Neural cell (in vitro differentiated cells): Measurements from ENCODE around the gene SHISA2. TPM values are rescaled to one million over a fixed set of nuclear protein-coding genes. Genes with fewer than 3 reads are reported as not detected.

Experiments
- H2AFZ ChIP-seq: fragments of 200-600, 300-800 bp; sonication (generic), shearing (Covaris generic); 2 replicates; pipeline ENCODE4 v1.6.0; 2014; ENCODE audit warnings: low read depth, mild to moderate bottlenecking, antibody characterized with exemption, low read length, moderate library complexity
- H3F3A ChIP-seq: fragments of 200-600 bp; shearing (Covaris generic); 2 replicates; pipeline ENCODE4 v1.6.1; 2016; ENCODE audit warnings: mild to moderate bottlenecking, moderate library complexity, mixed read lengths, antibody characterized with exemption, low read length; ENCODE audit not compliant: insufficient read depth, poor library complexity, severe bottlenecking
- H3K27ac ChIP-seq: fragments of 200-600, 300-800 bp; sonication (generic), shearing (Covaris generic); 2 replicates; pipeline ENCODE4 v1.5.1; 2014; ENCODE audit warnings: mild to moderate bottlenecking, low read length, moderate library complexity
- H3K27me3 ChIP-seq: fragments of 300-800, 200-600 bp; sonication (generic), shearing (Covaris generic); 2 replicates; pipeline ENCODE4 v1.6.0; 2014; ENCODE audit warnings: mild to moderate bottlenecking, low read depth, low read length, moderate library complexity; ENCODE audit not compliant: insufficient read depth
- H3K36me3 ChIP-seq: fragments of 300-800, 200-600 bp; sonication (generic), shearing (Covaris generic); 2 replicates; pipeline ENCODE4 v1.5.1; 2014; ENCODE audit warnings: mild to moderate bottlenecking, antibody characterized with exemption, low read length, moderate library complexity; ENCODE audit not compliant: insufficient read depth
- H3K4me2 ChIP-seq: fragments of 300-800, 200-600 bp; sonication (generic), shearing (Covaris generic); 2 replicates; pipeline ENCODE4 v1.6.0; 2014; ENCODE audit warnings: mild to moderate bottlenecking, low read length
- H3K4me3 ChIP-seq: fragments of 300-800, 200-600 bp; sonication (generic), shearing (Covaris generic); 2 replicates; pipeline ENCODE4 v1.5.1; 2014; ENCODE audit warnings: mild to moderate bottlenecking, low read length, moderate library complexity
- H3K79me2 ChIP-seq: fragments of 200-600 bp; shearing (Covaris generic); replicated peaks from 2 replicates; pipeline ENCODE4 v1.6.0; 2014; ENCODE audit warnings: mild to moderate bottlenecking, low read length, moderate library complexity; ENCODE audit not compliant: insufficient read depth
- H3K9ac ChIP-seq: fragments of 300-800, 200-600 bp; sonication (generic), shearing (Covaris generic); 2 replicates; pipeline ENCODE4 v1.6.1; 2016; ENCODE audit warnings: mild to moderate bottlenecking, low read length, mixed read lengths
- H3K9me2 ChIP-seq: fragments of 200-600 bp; shearing (Covaris generic); 2 replicates; pipeline ENCODE4 v1.6.1; 2016; ENCODE audit warnings: mild to moderate bottlenecking, low read length, mixed read lengths; ENCODE audit not compliant: insufficient read depth
- H3K9me3 ChIP-seq: fragments of 200-600, 300-800 bp; sonication (generic), shearing (Covaris generic); 2 replicates; pipeline ENCODE4 v1.6.1; 2016; ENCODE audit warnings: mild to moderate bottlenecking, mixed run types, low read length, moderate library complexity, mixed read lengths
- H4K20me1 ChIP-seq: fragments of 200-600 bp; shearing (Covaris generic); 2 replicates; pipeline ENCODE4 v1.6.1; 2016; ENCODE audit warnings: mild to moderate bottlenecking, mixed run types; ENCODE audit not compliant: insufficient read depth
- EP300 ChIP-seq: fragments of 450-650 bp; conservative IDR thresholded peaks from 2 replicates; pipeline ENCODE4 v1.6.1; 2014; ENCODE audit warnings: antibody characterized with exemption, mild to moderate bottlenecking, moderate library complexity; ENCODE audit not compliant: poor library complexity, severe bottlenecking
- EZH2 ChIP-seq: fragments of 200-600, 300-800 bp; shearing (Covaris generic), sonication (generic); IDR thresholded peaks from 2 replicates; pipeline ENCODE4 v1.6.1; 2014; ENCODE audit warnings: antibody characterized with exemption, low read length, borderline replicate concordance, mild to moderate bottlenecking; ENCODE audit not compliant: insufficient read depth, poor library complexity, severe bottlenecking
- MXI1 ChIP-seq: fragments of 450-650 bp; conservative IDR thresholded peaks from 2 replicates; pipeline ENCODE4 v1.6.1; 2014; ENCODE audit warnings: antibody characterized with exemption, mild to moderate bottlenecking; ENCODE audit not compliant: poor library complexity, severe bottlenecking
- POLR2AphosphoS5 ChIP-seq: IDR thresholded peaks from 2 replicates; pipeline ENCODE4 v1.6.1; 2012
- RAD21 ChIP-seq: fragments of 450-650 bp; conservative IDR thresholded peaks from 2 replicates; pipeline ENCODE4 v1.6.1; 2014; ENCODE audit warnings: antibody characterized with exemption, mild to moderate bottlenecking, moderate library complexity
- SMC3 ChIP-seq: fragments of 450-650 bp; conservative IDR thresholded peaks from 2 replicates; pipeline ENCODE4 v1.6.1; 2014; ENCODE audit warnings: antibody characterized with exemption, mild to moderate bottlenecking, moderate library complexity; ENCODE audit not compliant: poor library complexity
- TAF1 ChIP-seq: IDR thresholded peaks from 2 replicates; pipeline ENCODE4 v1.6.1; 2012; ENCODE audit warnings: low read depth
- polyA plus RNA-seq: library from polyadenylated mRNA; depleted of rRNA; stranded (reverse); fragments of >200 nt; gene quantifications from 2 replicates; pipeline ENCODE4 v1.2.3, GENCODE V29; 2014
- TF ChIP-seq, protein P1 (sequence below): fragments of 450-650 bp; IDR thresholded peaks from 2 replicates; pipeline ENCODE4 v1.5.1; 2014; ENCODE audit warnings: antibody characterized with exemption, mild to moderate bottlenecking, moderate library complexity; ENCODE audit not compliant: poor library complexity, severe bottlenecking
- TF ChIP-seq, protein P2 (sequence below): IDR thresholded peaks from 2 replicates; pipeline ENCODE4 v1.6.1; 2012; ENCODE audit warnings: borderline replicate concordance

The SHISA2 gene
- polyA plus RNA-seq, 1 donor from 2014 or later = 2.3 TPM

DNA sequence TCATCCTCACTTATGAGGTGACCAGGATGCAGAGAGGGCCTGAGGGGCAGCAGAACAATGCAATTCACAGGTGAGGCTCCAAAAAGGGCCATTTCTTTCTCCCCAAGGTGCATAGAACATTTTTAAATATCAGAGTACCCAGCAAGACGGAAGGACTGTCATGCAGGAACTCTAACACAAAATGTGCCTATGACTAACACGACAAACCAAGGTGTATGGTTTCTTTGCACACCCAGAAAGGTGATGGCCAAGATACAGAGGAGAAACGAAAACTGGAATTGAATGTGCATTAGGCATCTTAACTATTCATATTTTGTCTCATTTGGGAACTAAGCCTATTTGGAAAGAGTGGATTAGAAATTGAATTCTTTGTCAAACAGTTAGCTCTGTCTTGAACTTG is 29.9 kb downstream of the SHISA2 start:
- TF ChIP-seq POLR2AphosphoS5 (no peak), TAF1 (no peak), SMC3 (no peak), EP300 (no peak)
- TF ChIP-seq, protein P1, sequence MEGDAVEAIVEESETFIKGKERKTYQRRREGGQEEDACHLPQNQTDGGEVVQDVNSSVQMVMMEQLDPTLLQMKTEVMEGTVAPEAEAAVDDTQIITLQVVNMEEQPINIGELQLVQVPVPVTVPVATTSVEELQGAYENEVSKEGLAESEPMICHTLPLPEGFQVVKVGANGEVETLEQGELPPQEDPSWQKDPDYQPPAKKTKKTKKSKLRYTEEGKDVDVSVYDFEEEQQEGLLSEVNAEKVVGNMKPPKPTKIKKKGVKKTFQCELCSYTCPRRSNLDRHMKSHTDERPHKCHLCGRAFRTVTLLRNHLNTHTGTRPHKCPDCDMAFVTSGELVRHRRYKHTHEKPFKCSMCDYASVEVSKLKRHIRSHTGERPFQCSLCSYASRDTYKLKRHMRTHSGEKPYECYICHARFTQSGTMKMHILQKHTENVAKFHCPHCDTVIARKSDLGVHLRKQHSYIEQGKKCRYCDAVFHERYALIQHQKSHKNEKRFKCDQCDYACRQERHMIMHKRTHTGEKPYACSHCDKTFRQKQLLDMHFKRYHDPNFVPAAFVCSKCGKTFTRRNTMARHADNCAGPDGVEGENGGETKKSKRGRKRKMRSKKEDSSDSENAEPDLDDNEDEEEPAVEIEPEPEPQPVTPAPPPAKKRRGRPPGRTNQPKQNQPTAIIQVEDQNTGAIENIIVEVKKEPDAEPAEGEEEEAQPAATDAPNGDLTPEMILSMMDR = no peak
- TF ChIP-seq, protein P2, sequence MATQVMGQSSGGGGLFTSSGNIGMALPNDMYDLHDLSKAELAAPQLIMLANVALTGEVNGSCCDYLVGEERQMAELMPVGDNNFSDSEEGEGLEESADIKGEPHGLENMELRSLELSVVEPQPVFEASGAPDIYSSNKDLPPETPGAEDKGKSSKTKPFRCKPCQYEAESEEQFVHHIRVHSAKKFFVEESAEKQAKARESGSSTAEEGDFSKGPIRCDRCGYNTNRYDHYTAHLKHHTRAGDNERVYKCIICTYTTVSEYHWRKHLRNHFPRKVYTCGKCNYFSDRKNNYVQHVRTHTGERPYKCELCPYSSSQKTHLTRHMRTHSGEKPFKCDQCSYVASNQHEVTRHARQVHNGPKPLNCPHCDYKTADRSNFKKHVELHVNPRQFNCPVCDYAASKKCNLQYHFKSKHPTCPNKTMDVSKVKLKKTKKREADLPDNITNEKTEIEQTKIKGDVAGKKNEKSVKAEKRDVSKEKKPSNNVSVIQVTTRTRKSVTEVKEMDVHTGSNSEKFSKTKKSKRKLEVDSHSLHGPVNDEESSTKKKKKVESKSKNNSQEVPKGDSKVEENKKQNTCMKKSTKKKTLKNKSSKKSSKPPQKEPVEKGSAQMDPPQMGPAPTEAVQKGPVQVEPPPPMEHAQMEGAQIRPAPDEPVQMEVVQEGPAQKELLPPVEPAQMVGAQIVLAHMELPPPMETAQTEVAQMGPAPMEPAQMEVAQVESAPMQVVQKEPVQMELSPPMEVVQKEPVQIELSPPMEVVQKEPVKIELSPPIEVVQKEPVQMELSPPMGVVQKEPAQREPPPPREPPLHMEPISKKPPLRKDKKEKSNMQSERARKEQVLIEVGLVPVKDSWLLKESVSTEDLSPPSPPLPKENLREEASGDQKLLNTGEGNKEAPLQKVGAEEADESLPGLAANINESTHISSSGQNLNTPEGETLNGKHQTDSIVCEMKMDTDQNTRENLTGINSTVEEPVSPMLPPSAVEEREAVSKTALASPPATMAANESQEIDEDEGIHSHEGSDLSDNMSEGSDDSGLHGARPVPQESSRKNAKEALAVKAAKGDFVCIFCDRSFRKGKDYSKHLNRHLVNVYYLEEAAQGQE = no peak
- no peaks in the 10 kb centered on the region for H3K9me3 ChIP-seq
- no peaks in the 10 kb centered on the region for H4K20me1 ChIP-seq
- H3F3A ChIP-seq = no peaks in the 10 kb centered on the region
- no peaks in the 10 kb centered on the region for H3K79me2 ChIP-seq
- H3K27me3 ChIP-seq = no peaks in the 10 kb centered on the region
- H3K9ac ChIP-seq = no peak overlapping the region
- H3K9me2 ChIP-seq = no peaks in the 10 kb centered on the region
- no peak overlapping the region for H3K27ac ChIP-seq
- H3K4me2 ChIP-seq = peak overlapping the region; percentile 48
- H3K36me3 ChIP-seq = no peaks in the 10 kb centered on the region
- H3K4me3 ChIP-seq = peak overlapping the region; percentile 10
- no peak overlapping the region for H2AFZ ChIP-seq

DNA sequence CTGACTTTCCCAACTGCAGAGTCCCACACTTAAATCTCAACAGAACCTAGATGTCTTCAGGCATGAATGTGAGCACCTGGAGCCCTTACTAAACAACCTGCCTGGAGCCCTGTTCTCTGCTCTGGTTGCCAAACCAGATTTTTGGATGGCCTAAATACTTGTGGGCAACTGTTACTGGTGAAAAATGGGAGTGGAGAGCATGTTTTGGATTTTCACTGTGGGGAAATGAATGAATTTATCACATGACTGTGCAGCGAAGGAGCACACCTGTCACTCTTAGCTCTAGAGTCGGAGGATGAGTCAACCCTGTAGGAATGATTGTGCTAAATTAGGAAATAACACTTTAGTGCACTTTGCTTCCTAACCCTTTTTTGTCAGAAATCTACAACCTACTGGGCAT is 30.3 kb downstream of the SHISA2 start:
- Histone ChIP-seq H4K20me1 (no peaks in the 10 kb centered on the region), H3K79me2 (no peaks in the 10 kb centered on the region), H3F3A (no peaks in the 10 kb centered on the region), H3K27me3 (no peaks in the 10 kb centered on the region), H3K4me3 (peak overlapping the region; percentile 10), H3K9me2 (no peaks in the 10 kb centered on the region), H3K4me2 (no peak overlapping the region), H3K36me3 (no peaks in the 10 kb centered on the region), H2AFZ (no peak overlapping the region), H3K9me3 (no peaks in the 10 kb centered on the region), H3K9ac (no peak overlapping the region), H3K27ac (no peak overlapping the region)
- no peak for TF ChIP-seq TAF1
- no peak for TF ChIP-seq MXI1
- TF ChIP-seq, protein P1 = no peak
- TF ChIP-seq, protein P2 = no peak
- no peak for TF ChIP-seq RAD21
- no peak for TF ChIP-seq EP300
- TF ChIP-seq EZH2 = no peak
- TF ChIP-seq POLR2AphosphoS5 = no peak
- no peak for TF ChIP-seq SMC3
